OCI-LY7 (cell line): ENCODE results near the gene KDM2B.

Experiments
- CTCF ChIP-seq: fragments of 200-600 bp; sonication (generic); conservative IDR thresholded peaks from 2 replicates; pipeline ENCODE4 v1.5.1; 2014; ENCODE audit warnings: mild to moderate bottlenecking, antibody characterized with exemption, low read length, moderate library complexity, mixed read lengths
- EZH2phosphoT487 ChIP-seq: fragments of 200-600 bp; sonication (generic); IDR thresholded peaks from 2 replicates; pipeline ENCODE4 v1.6.1; 2018; ENCODE audit warnings: low read depth, borderline replicate concordance, mild to moderate bottlenecking, mixed run types, antibody characterized with exemption, low read length, moderate library complexity, mixed read lengths

GRCh38 chr12:121571920-121572319, 8.9 kb downstream of the KDM2B start:
- TF ChIP-seq CTCF (no peak), EZH2phosphoT487 (no peak)
